WTC11 (cell line): Measurements from ENCODE around the gene RBM39.

Source experiments
- ATF2 ChIP-seq: sonication (generic); formaldehyde crosslinking; IDR thresholded peaks from 2 replicates; pipeline ENCODE4 v1.8.1; 2022; ENCODE audit warnings: low read depth, missing genetic modification reagents, borderline replicate concordance
- ESRRA ChIP-seq: sonication (generic); formaldehyde crosslinking; IDR thresholded peaks from 2 replicates; pipeline ENCODE4 v1.8.1; 2022; ENCODE audit warnings: mild to moderate bottlenecking, missing genetic modification reagents, borderline replicate concordance
- HMGXB4 ChIP-seq: sonication (generic); formaldehyde crosslinking; IDR thresholded peaks from 2 replicates; pipeline ENCODE4 v1.8.1; 2023; ENCODE audit warnings: mild to moderate bottlenecking, moderate library complexity, missing genetic modification reagents
- JUN ChIP-seq: sonication (generic); formaldehyde crosslinking; IDR thresholded peaks from 2 replicates; pipeline ENCODE4 v1.8.0; 2023; ENCODE audit warnings: mild to moderate bottlenecking, missing genetic modification reagents
- MAX ChIP-seq: sonication (generic); formaldehyde crosslinking; IDR thresholded peaks from 2 replicates; pipeline ENCODE4 v1.8.0; 2022; ENCODE audit warnings: mild to moderate bottlenecking, missing genetic modification reagents
- RORB ChIP-seq: fragments of 250-450 bp; sonication (Bioruptor Pico); IDR thresholded peaks from 2 replicates; pipeline ENCODE4 v1.9.0; 2021; ENCODE audit warnings: mild to moderate bottlenecking
- USF1 ChIP-seq: sonication (generic); formaldehyde crosslinking; IDR thresholded peaks from 2 replicates; pipeline ENCODE4 v1.8.0; 2022; ENCODE audit warnings: mild to moderate bottlenecking, missing genetic modification reagents
- ZNF281 ChIP-seq: sonication (generic); formaldehyde crosslinking; IDR thresholded peaks from 2 replicates; pipeline ENCODE4 v1.8.0; 2023; ENCODE audit warnings: mild to moderate bottlenecking, missing genetic modification reagents
- ZNF317 ChIP-seq: sonication (generic); formaldehyde crosslinking; IDR thresholded peaks from 2 replicates; pipeline ENCODE4 v1.8.1; 2023; ENCODE audit warnings: low read depth, mild to moderate bottlenecking, moderate library complexity, missing genetic modification reagents, borderline replicate concordance
- ZNF423 ChIP-seq: fragments of 250-450 bp; sonication (Bioruptor Pico); IDR thresholded peaks from 2 replicates; pipeline ENCODE4 v2.1.2; 2022; ENCODE audit warnings: mild to moderate bottlenecking, moderate library complexity
- TF ChIP-seq, protein P1 (sequence below): fragments of 200-600 bp; IDR thresholded peaks from 2 replicates; pipeline ENCODE4 v1.8.0; 2022; ENCODE audit warnings: antibody characterized with exemption
- TF ChIP-seq, protein P2 (sequence below): fragments of 250-450 bp; sonication (Bioruptor Pico); IDR thresholded peaks from 2 replicates; pipeline ENCODE4 v2.1.2; 2022; ENCODE audit warnings: mild to moderate bottlenecking, moderate library complexity

GRCh38 chr20:35771689-35772562 lies 29.9 kb upstream of the RBM39 start, which contains the start of gene PHF20:
- TF ChIP-seq USF1 (CRISPR knock-in tag) (peak; percentile 96), ZNF423 (CRISPR knock-in tag) (peak; percentile 17; the same call in 1 of the 2 replicates), HMGXB4 (CRISPR knock-in tag) (peak; percentile 31; the same call in 1 of the 2 replicates), MAX (CRISPR knock-in tag) (peak; percentile 100), ESRRA (0 out of 2 replicates have a peak, but pooled peaks have one; percentile 52), RORB (CRISPR knock-in tag) (no peak), ZNF317 (peak; percentile 50; the same call in 1 of the 2 replicates), JUN (no peak; the same call in 1 of the 2 replicates), ZNF281 (peak; percentile 79; the same call in 1 of the 2 replicates), ATF2 (CRISPR knock-in tag) (peak; percentile 51; the same call in 1 of the 2 replicates)
- TF ChIP-seq, protein P1, sequence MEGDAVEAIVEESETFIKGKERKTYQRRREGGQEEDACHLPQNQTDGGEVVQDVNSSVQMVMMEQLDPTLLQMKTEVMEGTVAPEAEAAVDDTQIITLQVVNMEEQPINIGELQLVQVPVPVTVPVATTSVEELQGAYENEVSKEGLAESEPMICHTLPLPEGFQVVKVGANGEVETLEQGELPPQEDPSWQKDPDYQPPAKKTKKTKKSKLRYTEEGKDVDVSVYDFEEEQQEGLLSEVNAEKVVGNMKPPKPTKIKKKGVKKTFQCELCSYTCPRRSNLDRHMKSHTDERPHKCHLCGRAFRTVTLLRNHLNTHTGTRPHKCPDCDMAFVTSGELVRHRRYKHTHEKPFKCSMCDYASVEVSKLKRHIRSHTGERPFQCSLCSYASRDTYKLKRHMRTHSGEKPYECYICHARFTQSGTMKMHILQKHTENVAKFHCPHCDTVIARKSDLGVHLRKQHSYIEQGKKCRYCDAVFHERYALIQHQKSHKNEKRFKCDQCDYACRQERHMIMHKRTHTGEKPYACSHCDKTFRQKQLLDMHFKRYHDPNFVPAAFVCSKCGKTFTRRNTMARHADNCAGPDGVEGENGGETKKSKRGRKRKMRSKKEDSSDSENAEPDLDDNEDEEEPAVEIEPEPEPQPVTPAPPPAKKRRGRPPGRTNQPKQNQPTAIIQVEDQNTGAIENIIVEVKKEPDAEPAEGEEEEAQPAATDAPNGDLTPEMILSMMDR: no peak
- TF ChIP-seq, protein P2, sequence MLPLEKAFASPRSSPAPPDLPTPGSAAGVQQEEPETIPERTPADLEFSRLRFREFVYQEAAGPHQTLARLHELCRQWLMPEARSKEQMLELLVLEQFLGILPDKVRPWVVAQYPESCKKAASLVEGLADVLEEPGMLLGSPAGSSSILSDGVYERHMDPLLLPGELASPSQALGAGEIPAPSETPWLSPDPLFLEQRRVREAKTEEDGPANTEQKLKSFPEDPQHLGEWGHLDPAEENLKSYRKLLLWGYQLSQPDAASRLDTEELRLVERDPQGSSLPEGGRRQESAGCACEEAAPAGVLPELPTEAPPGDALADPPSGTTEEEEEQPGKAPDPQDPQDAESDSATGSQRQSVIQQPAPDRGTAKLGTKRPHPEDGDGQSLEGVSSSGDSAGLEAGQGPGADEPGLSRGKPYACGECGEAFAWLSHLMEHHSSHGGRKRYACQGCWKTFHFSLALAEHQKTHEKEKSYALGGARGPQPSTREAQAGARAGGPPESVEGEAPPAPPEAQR (CRISPR knock-in tag): no peak
